ENCODE data around the gene ZFP36L1.

The ZFP36L1 gene

GRCh38 chr14:68793734-68794129 is 865 bp upstream of the ZFP36L1 start:
- H3K27me3 ChIP-seq (replicated peaks), result no peaks in the 10 kb centered on the region
- peak overlapping the region; percentile 98 for H3K27ac ChIP-seq
- peaks cover 16% of the 10 kb centered on the region for H3K36me3 ChIP-seq (replicated peaks)
- peak overlapping the region; percentile 81 for H3K4me3 ChIP-seq (ENCODE audit: low read depth, low read length)
- in situ Hi-C loops (cut with HindIII; ENCODE audit: low pct_ligation_motif_present, low sequenced_read_pairs), result no loop called here
- TF ChIP-seq CTCF (IDR thresholded peaks at IDR 0.05; ENCODE audit: low read depth, low read length, missing control alignments), result no peak
- no peak for DNase-seq

- no peaks in the 10 kb centered on the region for H3K27me3 ChIP-seq (replicated peaks)
- no peak for DNase-seq
- TF ChIP-seq CTCF (IDR thresholded peaks at IDR 0.05; ENCODE audit: low read depth, low read length, missing control alignments), result no peak
- in situ Hi-C loops (cut with HindIII; ENCODE audit: low pct_ligation_motif_present, low sequenced_read_pairs), result no loop called here
- peaks cover 24% of the 10 kb centered on the region for H3K36me3 ChIP-seq (replicated peaks)
- H3K4me3 ChIP-seq (ENCODE audit: low read depth, low read length), result peak overlapping the region; percentile 81
- peak overlapping the region; percentile 98 for H3K27ac ChIP-seq
Measured at GRCh38 chr14:68792678-68792978, 239 bp downstream of the ZFP36L1 start.

GRCh38 chr14:68791902-68792677 is 777 bp downstream of the ZFP36L1 start:
- in situ Hi-C loops (cut with HindIII; ENCODE audit: low pct_ligation_motif_present, low sequenced_read_pairs), result no loop called here
- H3K4me3 ChIP-seq (ENCODE audit: low read depth, low read length), result peak overlapping the region; percentile 81
- H3K27me3 ChIP-seq (replicated peaks), result no peaks in the 10 kb centered on the region
- DNase-seq, result no peak
- no peak for TF ChIP-seq CTCF (IDR thresholded peaks at IDR 0.05; ENCODE audit: low read depth, low read length, missing control alignments)
- H3K36me3 ChIP-seq (replicated peaks), result peaks cover 29% of the 10 kb centered on the region
- peak overlapping the region; percentile 98 for H3K27ac ChIP-seq

GRCh38 chr14:68791078-68791901 is 1.6 kb downstream of the ZFP36L1 start:
- in situ Hi-C loops (cut with HindIII; ENCODE audit: low pct_ligation_motif_present, low sequenced_read_pairs), result no loop called here

GRCh38 chr14:68790644-68791077 is 2.2 kb downstream of the ZFP36L1 start:
- in situ Hi-C loops (cut with HindIII; ENCODE audit: low pct_ligation_motif_present, low sequenced_read_pairs), result no loop called here
- peaks cover 34% of the 10 kb centered on the region for H3K36me3 ChIP-seq (replicated peaks)
- H3K27me3 ChIP-seq (replicated peaks), result no peaks in the 10 kb centered on the region
- peak overlapping the region; percentile 16 for H3K27ac ChIP-seq
- no peak for TF ChIP-seq CTCF (IDR thresholded peaks at IDR 0.05; ENCODE audit: low read depth, low read length, missing control alignments)
- H3K4me3 ChIP-seq (ENCODE audit: low read depth, low read length), result peak overlapping the region; percentile 81
- DNase-seq, result no peak

More at GRCh38 chr14:68791078-68791901, 1.6 kb downstream of the ZFP36L1 start:
- DNase-seq, result no peak
- no peak for TF ChIP-seq CTCF (IDR thresholded peaks at IDR 0.05; ENCODE audit: low read depth, low read length, missing control alignments)
- Histone ChIP-seq H3K36me3 (replicated peaks) (peaks cover 34% of the 10 kb centered on the region), H3K4me3 (ENCODE audit: low read depth, low read length) (peak overlapping the region; percentile 81), H3K27ac (peak overlapping the region; percentile 98), H3K27me3 (replicated peaks) (no peaks in the 10 kb centered on the region)

Measured in brain microvascular endothelial cell (primary cell).